ENCODE measurements around the gene LRPPRC. TPM values are rescaled to one million over a fixed set of nuclear protein-coding genes. Genes with fewer than 3 reads are reported as not detected.

LRPPRC gene
- total RNA-seq, 1 donor from 2014 or later = 179 TPM

DNA sequence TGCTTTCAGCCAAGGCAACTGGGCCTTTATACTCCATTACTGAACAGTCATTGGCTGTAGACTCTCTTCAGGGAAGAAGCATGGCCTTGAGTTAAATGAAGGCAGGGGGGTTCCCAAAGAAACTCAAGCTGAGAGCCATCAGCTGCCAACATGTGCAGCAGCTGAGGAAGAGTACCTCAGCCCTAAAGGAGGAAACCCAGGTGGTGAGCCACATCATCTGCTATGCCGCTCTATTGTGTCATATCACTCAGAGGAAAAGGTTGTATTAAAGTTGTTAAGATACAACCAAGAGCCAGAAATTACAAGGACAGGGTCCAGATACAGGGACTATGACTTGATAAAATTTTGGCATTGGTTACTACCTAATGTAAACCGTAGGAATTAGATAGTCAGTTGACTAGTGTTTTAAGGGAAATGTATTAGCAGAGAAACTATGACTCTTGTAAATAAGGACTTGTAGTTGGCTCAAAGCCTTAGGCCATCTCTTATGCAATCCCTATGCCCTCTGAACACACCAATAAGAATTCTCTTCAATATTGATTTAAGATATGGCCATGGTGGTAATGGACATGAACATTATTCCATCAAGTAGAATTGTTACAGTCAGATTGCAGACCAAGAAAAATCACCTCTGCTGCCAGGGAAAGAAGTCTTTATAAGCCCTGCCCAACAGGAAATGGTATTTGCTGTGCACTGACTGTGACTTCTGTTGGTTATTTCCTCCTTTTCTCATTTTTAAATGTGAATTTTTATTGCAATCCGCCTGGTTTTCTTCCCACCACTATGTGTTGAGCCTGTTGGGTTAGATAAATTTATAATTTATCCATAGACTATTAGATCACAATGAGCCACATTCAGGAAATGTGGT, 9.2 kb upstream of the LRPPRC start:
- H3K9me3 Mint-ChIP-seq = no peaks in the 10 kb centered on the region
- DNase-seq = no peak
- no peak overlapping the region for H3K4me3 Mint-ChIP-seq
- H3K4me1 Mint-ChIP-seq = peaks cover 7% of the 10 kb centered on the region
- peaks cover 13% of the 10 kb centered on the region for H3K27me3 Mint-ChIP-seq
- intact Hi-C loops (cut with micrococcal nuclease) = no loop called here
- H3K36me3 Mint-ChIP-seq (ENCODE audit: low read depth) = no peaks in the 10 kb centered on the region
- H3K27ac Mint-ChIP-seq = no peak overlapping the region

DNA sequence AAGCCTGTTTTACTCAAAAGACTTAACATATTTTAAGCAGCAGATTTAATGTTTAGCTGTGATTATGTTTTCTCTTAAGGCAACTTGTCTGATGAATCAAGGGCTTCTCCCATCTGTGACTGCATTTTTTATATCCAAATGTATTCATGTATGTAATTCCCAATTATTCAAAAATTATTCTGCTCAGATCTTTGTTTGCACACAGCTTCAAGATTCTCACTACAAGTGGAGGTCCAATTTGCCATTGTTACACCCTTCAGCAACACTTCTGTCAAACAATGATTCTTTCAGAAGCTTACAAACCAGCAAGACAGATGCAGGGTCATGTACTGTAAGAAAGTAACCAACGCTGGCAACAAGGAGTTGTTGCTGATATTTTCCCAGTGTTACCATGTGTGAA, 5.9 kb upstream of the LRPPRC start:
- peaks cover 7% of the 10 kb centered on the region for H3K4me1 Mint-ChIP-seq
- no peak overlapping the region for H3K27ac Mint-ChIP-seq
- H3K9me3 Mint-ChIP-seq = no peaks in the 10 kb centered on the region
- intact Hi-C loops (cut with micrococcal nuclease) = no loop called here
- DNase-seq = no peak
- H3K36me3 Mint-ChIP-seq (ENCODE audit: low read depth) = no peaks in the 10 kb centered on the region
- H3K27me3 Mint-ChIP-seq = peaks cover 13% of the 10 kb centered on the region
- no peak overlapping the region for H3K4me3 Mint-ChIP-seq

DNA sequence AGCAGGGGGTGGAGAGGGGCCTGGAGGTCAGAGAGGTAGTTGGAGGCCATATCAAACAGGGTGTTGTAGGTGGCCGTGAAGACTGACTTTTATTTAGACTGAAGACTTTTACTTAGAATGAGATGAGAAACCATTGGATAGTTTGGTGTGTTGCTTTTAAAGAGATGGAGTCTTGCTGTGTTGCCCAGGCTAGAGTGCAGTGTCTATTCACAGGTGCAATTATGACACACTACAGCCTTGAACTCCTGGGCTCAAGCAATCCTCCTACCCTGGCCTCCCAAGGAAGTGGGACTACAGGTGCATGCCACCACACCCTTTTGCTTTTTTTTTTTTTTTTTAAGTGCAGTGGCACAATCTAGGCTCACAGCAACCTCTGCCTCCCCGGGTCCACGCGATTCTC, 2.5 kb upstream of the LRPPRC start:
- peaks cover 23% of the 10 kb centered on the region for H3K36me3 Mint-ChIP-seq (ENCODE audit: low read depth)
- H3K4me1 Mint-ChIP-seq = peaks cover 18% of the 10 kb centered on the region
- peak overlapping the region; percentile 39 for H3K4me3 Mint-ChIP-seq
- H3K27ac Mint-ChIP-seq = peak overlapping the region; percentile 18
- H3K9me3 Mint-ChIP-seq = no peaks in the 10 kb centered on the region
- DNase-seq = no peak
- H3K27me3 Mint-ChIP-seq = peaks cover 11% of the 10 kb centered on the region
- intact Hi-C loops (cut with micrococcal nuclease) = loop anchor here (5.0 to 10.0 kb wide), 2 partner anchors 401 to 1183 kb away; partner anchors contain the start of gene THADA

DNA sequence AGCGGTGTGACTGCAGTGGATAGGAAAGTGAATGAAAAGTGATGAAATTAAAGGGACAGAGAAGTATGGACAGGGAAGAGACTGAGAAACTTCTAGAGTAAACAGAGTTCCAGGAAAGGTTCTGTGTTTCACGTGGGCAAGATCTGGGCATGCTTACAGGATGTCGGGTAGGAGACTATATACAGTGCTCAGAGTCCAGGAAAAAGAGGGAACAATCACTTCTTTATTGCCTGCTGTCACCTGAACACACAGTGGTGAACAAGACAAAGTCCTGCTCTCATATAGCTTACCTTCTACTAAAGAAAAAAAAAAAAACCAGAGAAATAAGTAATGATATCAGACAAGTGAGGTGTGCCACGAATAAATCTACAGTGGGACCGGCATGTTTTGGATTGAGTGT, 2.4 kb downstream of the LRPPRC start:
- peak overlapping the region; percentile 96 for H3K4me3 Mint-ChIP-seq
- H3K27me3 Mint-ChIP-seq = peaks cover 3% of the 10 kb centered on the region
- peaks cover 58% of the 10 kb centered on the region for H3K36me3 Mint-ChIP-seq (ENCODE audit: low read depth)
- DNase-seq = no peak
- intact Hi-C loops (cut with micrococcal nuclease) = loop anchor here (10.0 kb wide), 1 partner anchor 1179 kb away; no protein-coding TSS in a partner anchor
- peaks cover 38% of the 10 kb centered on the region for H3K4me1 Mint-ChIP-seq
- H3K9me3 Mint-ChIP-seq = no peaks in the 10 kb centered on the region
- peak overlapping the region; percentile 36 for H3K27ac Mint-ChIP-seq

DNA sequence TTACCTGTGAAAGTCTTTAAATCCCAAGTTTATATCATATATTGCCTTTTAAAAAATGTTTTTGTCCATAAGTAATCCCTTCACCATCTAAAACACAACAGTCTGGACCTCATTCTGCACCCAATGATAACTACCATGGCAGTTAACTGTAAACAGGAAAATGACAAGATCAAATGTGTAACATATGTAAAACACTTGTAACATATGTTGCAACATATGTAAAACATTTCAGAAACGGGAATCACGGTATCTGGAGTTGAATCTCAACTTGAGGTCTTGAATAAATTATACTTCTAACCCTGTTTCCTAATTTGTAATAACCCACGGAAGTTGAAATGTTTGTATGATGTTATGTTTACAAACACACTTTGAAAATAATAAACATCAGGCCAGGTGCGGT, 6.2 kb downstream of the LRPPRC start:
- no peak overlapping the region for H3K4me3 Mint-ChIP-seq
- H3K36me3 Mint-ChIP-seq (ENCODE audit: low read depth) = peaks cover 67% of the 10 kb centered on the region
- DNase-seq = no peak
- intact Hi-C loops (cut with micrococcal nuclease) = no loop called here
- no peak overlapping the region for H3K27ac Mint-ChIP-seq
- peaks cover 41% of the 10 kb centered on the region for H3K4me1 Mint-ChIP-seq
- H3K9me3 Mint-ChIP-seq = no peaks in the 10 kb centered on the region
- no peaks in the 10 kb centered on the region for H3K27me3 Mint-ChIP-seq

DNA sequence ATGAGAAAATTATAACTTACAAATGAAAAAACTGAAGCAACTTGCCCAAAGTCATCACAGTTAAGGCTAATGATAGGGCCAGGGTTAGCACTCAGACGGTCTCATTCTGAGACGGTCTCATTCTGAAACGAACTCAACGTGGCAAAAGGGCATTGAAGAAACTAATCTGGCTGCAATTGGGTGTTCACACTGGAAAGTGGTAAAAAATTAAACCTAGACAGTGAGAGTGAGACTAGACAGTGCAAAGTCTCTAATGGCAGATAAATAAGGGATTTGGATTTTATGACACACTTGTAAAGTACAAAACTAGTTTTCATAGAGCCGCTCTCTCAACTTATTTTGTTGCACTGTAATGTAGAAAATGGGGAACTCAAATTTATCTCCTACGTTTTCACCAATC, 9.2 kb downstream of the LRPPRC start:
- no peak overlapping the region for H3K27ac Mint-ChIP-seq
- H3K4me3 Mint-ChIP-seq = no peak overlapping the region
- no peaks in the 10 kb centered on the region for H3K9me3 Mint-ChIP-seq
- H3K27me3 Mint-ChIP-seq = no peaks in the 10 kb centered on the region
- DNase-seq = no peak
- H3K4me1 Mint-ChIP-seq = peaks cover 19% of the 10 kb centered on the region
- H3K36me3 Mint-ChIP-seq (ENCODE audit: low read depth) = peaks cover 47% of the 10 kb centered on the region
- intact Hi-C loops (cut with micrococcal nuclease) = no loop called here

DNA sequence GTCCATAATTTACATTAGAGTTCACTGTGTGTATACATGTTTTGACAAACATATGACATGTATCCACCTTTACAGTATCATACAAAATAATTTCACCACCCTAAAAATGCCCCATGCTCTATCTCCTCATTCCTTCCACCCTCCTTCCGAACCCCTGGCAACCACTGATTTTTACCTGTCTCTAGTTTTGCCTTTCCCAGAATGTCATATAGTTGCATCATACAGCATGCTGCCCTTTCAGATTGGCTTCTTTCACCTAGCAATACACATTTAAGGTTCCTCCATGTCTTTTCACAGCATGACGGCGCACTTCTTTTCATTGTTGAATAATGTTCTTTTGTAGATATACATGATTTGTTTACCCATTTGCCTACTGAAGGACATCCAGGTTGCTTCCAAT, 10.4 kb downstream of the LRPPRC start:
- H3K4me1 Mint-ChIP-seq = peaks cover 17% of the 10 kb centered on the region
- H3K9me3 Mint-ChIP-seq = no peaks in the 10 kb centered on the region
- no peak overlapping the region for H3K27ac Mint-ChIP-seq
- intact Hi-C loops (cut with micrococcal nuclease) = no loop called here
- no peak for DNase-seq
- H3K36me3 Mint-ChIP-seq (ENCODE audit: low read depth) = peaks cover 49% of the 10 kb centered on the region
- H3K27me3 Mint-ChIP-seq = no peaks in the 10 kb centered on the region
- no peak overlapping the region for H3K4me3 Mint-ChIP-seq

DNA sequence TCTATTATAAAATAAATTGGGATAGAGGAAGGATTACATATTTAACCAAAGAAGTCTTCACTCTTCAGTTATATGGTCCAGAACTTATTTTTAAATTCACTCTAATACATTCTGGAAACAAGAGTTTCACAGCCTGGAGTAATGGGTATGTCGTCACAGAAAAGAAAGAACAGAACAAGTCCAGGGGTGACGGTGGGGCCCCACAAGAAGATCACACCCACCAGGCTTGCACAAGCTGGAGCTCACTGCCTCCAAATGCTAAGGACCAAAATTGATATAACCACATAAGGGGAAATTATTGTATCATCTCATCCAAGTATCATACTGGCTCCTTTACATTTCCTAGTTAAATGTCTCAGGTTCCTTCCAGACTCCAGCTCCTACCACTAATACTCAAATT, 11.3 kb downstream of the LRPPRC start:
- intact Hi-C loops (cut with micrococcal nuclease) = no loop called here
- DNase-seq = peak; percentile 36
- no peaks in the 10 kb centered on the region for H3K27me3 Mint-ChIP-seq
- H3K4me1 Mint-ChIP-seq = peaks cover 14% of the 10 kb centered on the region
- no peaks in the 10 kb centered on the region for H3K9me3 Mint-ChIP-seq
- peaks cover 52% of the 10 kb centered on the region for H3K36me3 Mint-ChIP-seq (ENCODE audit: low read depth)
- H3K4me3 Mint-ChIP-seq = no peak overlapping the region
- no peak overlapping the region for H3K27ac Mint-ChIP-seq

DNA sequence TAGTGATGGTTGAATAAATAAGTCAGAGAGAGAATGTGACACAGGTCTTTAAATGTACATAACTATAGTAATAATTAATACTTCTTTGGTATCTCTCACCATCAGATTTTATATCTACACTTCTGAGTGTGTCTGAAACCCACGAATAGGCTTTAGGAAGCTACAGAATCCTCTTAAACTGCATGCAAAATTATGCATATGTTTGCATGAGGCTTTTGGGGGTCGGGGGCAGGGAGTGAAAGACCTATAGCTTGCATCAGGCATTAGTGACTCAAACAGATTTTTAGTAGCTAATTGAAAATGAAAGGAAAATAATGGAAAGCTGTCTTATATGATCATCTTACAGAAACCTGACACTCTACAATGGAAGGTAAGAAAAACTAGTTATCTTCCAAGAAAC, 14.9 kb downstream of the LRPPRC start:
- peaks cover 11% of the 10 kb centered on the region for H3K4me1 Mint-ChIP-seq
- H3K9me3 Mint-ChIP-seq = no peaks in the 10 kb centered on the region
- H3K4me3 Mint-ChIP-seq = no peak overlapping the region
- intact Hi-C loops (cut with micrococcal nuclease) = no loop called here
- no peak for DNase-seq
- no peaks in the 10 kb centered on the region for H3K27me3 Mint-ChIP-seq
- H3K27ac Mint-ChIP-seq = peak overlapping the region; percentile 71
- H3K36me3 Mint-ChIP-seq (ENCODE audit: low read depth) = peaks cover 51% of the 10 kb centered on the region

DNA sequence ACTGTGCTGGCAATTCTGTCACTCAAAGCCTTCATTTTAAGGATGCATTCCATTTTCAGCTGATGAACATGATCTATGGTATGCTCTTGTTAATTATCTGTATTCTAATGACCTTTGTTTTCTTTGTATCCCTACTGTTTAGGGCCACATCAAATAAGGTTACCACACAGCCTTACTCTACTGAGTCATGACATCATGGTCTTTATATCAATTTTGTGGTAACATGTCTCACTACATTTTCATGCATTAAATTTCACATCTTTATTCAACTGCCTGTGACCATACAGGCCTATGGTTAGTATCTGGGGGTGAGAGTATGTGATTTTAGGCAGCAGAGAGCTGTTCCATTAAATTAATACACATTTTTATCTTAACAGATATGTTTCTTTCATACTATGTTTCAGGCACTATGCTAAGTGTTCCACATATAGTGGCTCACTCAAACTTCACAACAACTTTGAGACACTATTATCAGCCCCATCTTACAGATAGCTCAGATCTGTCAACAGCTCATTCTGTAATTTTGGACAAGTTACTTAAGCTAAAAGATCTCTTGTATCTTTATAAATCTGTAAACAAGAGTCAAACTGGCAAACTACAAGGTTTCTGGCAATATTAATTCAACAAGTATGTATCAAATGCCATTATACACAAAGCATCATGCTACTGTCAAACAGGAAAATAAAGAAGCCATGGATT, 18.0 kb downstream of the LRPPRC start:
- intact Hi-C loops (cut with micrococcal nuclease) = loop anchor here (5.0 kb wide), 1 partner anchor 36 kb away; no protein-coding TSS in a partner anchor
- H3K27me3 Mint-ChIP-seq = no peaks in the 10 kb centered on the region
- no peaks in the 10 kb centered on the region for H3K9me3 Mint-ChIP-seq
- no peak overlapping the region for H3K4me3 Mint-ChIP-seq
- H3K4me1 Mint-ChIP-seq = peaks cover 2% of the 10 kb centered on the region
- peaks cover 59% of the 10 kb centered on the region for H3K36me3 Mint-ChIP-seq (ENCODE audit: low read depth)
- no peak for DNase-seq
- H3K27ac Mint-ChIP-seq = no peak overlapping the region

DNA sequence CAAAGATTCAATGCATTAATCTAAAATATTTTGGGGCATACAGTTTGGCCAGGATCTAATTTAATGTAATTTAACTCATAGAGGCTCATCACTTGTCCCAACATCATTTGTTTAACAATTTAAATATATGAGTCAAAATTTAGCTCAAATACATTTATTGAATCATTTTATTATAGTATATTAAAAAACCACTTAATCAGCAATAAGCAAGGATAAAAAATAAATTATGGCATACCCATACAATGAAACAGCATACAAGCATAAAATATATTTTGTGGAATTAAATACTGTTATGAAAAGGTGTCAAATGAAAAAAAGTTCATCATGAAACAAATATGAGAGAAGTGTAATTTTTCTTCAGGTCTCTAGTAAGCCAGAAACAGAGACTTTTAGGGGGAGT, 34.9 kb downstream of the LRPPRC start:
- Mint-ChIP-seq H3K9me3 (no peaks in the 10 kb centered on the region), H3K4me3 (no peak overlapping the region), H3K4me1 (peaks cover 5% of the 10 kb centered on the region), H3K27ac (no peak overlapping the region), H3K36me3 (ENCODE audit: low read depth) (peaks cover 60% of the 10 kb centered on the region), H3K27me3 (no peaks in the 10 kb centered on the region)
- intact Hi-C loops (cut with micrococcal nuclease) = no loop called here
- DNase-seq = no peak

DNA sequence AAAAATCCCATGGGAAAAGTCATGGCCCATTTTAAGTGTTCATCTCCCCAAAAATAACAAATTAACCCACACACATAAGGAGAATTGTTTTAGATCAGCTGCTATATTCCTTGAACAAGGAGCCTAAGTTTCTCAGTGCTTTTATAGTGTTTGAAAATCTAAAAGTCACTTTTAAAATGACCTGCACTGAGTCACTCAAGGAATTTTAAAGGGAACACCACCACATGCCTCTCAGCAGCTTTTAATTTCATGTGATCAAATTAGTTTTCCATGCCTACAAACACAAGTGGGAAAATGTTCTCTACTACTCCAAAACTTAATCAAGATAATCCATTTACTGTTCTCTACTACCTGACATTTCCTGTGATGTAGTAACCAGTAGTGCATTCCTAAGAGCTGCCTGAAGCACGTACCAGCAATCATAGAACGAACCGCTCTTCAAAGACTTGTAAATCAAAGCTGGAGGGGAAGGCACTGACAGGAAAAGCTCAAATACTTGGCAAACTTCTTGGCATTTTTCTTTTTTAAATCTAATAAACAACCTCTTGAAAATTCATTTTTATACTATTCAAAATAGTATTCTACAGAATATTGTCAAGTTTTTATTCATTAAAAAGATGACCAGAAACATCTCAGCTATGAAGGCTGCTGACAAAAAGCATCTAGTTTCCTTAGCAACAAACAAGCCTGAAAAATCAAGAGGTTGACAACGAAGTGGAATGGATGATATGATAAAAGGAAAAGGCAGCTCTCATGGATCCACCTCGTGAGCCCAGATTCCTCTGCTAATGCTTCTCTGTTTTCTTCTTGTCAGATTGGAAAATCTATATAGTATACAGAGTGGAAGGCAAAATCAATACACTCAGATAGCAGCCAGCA, 37.2 kb downstream of the LRPPRC start:
- DNase-seq = no peak
- intact Hi-C loops (cut with micrococcal nuclease) = no loop called here
- no peak overlapping the region for H3K4me3 Mint-ChIP-seq
- H3K27ac Mint-ChIP-seq = no peak overlapping the region
- H3K27me3 Mint-ChIP-seq = no peaks in the 10 kb centered on the region
- H3K9me3 Mint-ChIP-seq = no peaks in the 10 kb centered on the region
- H3K36me3 Mint-ChIP-seq (ENCODE audit: low read depth) = peaks cover 57% of the 10 kb centered on the region
- peaks cover 2% of the 10 kb centered on the region for H3K4me1 Mint-ChIP-seq

DNA sequence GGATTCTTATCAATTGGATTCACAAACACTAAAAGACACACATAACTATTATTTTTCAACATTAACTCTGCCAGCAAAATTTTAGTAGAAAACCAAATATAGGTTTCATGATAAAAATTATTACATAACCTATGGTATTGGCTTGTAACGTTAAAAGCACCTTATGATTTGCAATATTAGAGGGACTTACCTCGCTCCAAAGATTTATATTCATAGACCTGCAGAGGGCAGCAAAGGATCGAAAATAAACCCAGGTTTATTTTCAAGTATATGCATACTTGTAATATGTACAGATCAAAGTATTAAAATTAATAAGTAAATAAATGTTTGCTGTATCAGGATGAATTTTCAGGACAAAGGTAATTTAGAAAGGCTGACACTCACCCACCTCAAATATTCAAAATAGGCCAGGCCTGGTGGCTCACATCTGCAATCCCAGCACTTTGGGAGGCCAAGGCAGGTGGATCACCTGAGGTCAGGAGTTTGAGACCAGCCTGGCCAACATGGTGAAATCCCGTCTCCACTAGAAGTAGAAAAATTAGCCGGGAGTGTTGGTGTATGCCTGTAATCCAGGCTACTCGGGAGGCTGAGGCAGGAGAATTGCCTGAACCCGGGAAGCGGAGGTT, 45.3 kb downstream of the LRPPRC start:
- intact Hi-C loops (cut with micrococcal nuclease) = no loop called here
- H3K4me3 Mint-ChIP-seq = no peak overlapping the region
- no peak overlapping the region for H3K27ac Mint-ChIP-seq
- H3K27me3 Mint-ChIP-seq = no peaks in the 10 kb centered on the region
- peaks cover 57% of the 10 kb centered on the region for H3K36me3 Mint-ChIP-seq (ENCODE audit: low read depth)
- no peaks in the 10 kb centered on the region for H3K9me3 Mint-ChIP-seq
- no peaks in the 10 kb centered on the region for H3K4me1 Mint-ChIP-seq
- peak; percentile 73 for DNase-seq

Data from activated CD4-positive, alpha-beta T cell treated with anti-CD3 and anti-CD28 coated beads, Interleukin-2, amount 10 ng/mL, durations not matched to agents 24 days and 14 days (primary cell).